GM19395 (cell line): ENCODE results near the gene ZEB2.
"Not testable (repeated sequence)": the region's sequence is repeated elsewhere in the genome, so short reads cannot be mapped to it uniquely, and the experiment has no call there.

Experiments used
- ATAC-seq: cut with Tn5 transposase; IDR thresholded peaks from one replicate; pipeline ENCODE4 v1.9.1; 2021; ENCODE audit warnings: mild to moderate bottlenecking, moderate library complexity; ENCODE audit not compliant: unreplicated experiment

ZEB2 gene

DNA sequence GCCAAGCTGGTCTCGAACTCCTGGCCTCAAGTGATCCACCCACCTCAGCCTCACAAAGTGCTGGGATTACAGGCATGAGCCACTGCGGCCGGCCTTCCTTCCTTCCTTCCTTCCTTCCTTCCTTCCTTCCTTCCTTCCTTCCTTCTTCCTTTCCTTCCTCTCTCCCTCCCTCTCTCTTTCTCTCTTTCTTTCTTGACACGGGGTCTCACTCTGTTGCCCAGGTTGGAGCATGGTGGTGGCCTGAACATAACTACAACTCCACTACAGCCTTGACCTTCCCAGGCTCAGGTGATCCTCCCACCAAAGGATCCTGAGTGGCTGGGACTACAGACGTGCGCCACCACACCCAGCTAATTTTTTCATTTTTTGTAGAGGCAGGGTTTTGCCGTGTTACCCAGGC, 155.7 kb downstream of the ZEB2 start:
- not testable (repeated sequence) for ATAC-seq

DNA sequence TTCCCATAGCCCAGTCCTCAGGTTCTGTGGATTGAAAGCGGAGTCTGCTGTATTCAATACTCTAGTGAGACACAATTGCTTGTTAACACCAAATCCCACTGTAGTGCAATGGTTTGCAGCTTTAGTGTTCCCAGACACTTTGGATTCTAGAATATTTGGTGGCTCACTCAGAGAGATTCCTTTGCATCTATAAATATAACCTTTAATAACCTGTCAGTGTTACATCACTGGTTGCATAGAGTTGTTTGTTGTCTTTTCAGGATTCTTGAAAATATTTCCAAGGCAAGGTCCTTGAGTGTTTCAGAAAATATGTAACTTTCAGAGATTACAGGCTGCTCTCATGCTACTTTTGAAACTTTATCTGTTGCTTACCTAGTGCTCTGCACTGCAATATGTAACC, 157.5 kb downstream of the ZEB2 start:
- no peak for ATAC-seq

DNA sequence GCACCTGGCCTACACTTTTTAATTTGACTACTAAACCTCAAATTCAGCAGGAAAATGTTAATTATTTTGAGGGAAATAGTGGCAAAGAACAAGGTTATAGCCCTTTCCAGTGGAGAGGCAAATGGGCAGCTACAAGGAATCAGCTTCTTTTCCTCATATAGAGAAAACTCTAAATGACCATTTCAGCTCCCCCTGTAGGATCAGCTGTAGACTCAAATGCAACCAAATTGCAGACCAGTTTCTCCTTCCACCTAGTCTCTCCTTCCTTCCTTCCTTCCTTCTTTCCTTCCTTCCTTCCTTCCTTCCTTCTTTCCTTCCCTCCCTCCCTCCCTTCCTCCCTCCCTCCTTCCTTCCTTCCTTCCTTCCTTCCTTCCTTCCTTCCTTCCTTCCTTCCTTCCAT, 158.2 kb downstream of the ZEB2 start:
- ATAC-seq = no peak

DNA sequence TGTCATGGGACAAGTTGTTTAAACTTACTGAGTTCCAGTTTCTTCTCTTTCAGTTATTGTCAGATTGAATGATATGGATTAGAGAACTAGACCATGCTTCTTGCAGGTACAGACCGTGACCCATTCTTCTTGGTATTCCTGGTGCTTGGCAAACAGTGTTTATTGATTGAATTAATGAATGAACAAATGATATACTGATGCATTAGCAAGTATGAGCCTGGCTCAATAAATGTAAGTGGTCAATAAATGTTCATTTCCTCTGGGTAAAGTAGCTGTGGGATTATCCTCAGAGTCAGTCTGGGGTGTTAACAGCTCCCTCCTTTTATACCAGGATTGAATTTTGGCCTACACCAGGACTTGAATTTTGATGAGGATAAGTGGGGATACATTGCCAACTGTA, 160.2 kb downstream of the ZEB2 start:
- peak; percentile 9 for ATAC-seq

GRCh38 chr2:144358979-144359541, 160.9 kb downstream of the ZEB2 start:
- peak; percentile 59 for ATAC-seq

DNA sequence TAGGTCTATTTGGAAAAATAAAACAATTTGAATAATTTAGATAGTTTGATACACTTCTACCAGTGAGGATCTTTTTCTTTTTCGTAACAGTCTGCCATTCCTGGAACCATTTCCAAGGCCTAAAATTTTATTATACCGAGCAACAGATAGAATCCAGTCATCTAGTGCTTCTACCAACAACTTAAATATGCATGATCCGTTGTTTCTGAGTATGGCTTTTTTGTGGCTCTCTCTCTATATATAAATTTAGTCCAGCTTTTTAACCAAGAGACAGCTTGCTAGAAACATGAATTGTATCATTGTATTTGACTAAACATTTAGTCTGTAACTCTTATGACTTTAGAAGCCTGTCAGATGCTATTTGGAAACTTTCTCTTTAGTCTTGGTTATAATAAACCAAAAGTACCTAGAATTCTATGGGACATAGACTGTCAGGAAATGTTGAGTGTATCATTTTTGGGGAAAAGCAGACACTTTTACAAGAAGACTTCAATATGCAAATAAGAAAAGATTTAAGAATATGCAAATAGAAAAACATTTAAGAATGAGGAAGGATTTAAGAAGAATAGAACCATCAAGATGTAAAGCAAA, 161.4 kb downstream of the ZEB2 start:
- peak; percentile 10 for ATAC-seq

- ATAC-seq = peak; percentile 75
These were observed 162.1 kb downstream of the ZEB2 start for GRCh38 chr2:144357623-144358373.

DNA sequence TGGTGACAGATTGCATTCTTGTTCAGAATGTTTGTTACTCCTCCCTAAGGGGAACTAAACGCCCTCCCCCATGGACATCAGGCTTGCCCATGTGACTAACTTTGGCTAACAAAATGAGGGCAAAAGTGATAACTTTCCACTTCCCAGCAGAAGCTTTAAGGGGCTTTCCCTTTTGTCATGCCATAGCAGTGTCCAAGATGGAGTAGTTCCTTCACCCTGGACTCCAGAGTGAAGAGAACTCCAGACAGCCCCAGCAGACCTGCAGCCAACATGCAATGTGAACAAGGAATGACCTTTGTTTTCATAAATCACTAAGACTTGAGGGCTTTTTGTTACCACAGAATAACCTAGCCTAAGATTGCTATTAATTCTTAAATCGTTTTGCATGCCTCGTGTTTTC, 163.5 kb downstream of the ZEB2 start:
- ATAC-seq = no peak

DNA sequence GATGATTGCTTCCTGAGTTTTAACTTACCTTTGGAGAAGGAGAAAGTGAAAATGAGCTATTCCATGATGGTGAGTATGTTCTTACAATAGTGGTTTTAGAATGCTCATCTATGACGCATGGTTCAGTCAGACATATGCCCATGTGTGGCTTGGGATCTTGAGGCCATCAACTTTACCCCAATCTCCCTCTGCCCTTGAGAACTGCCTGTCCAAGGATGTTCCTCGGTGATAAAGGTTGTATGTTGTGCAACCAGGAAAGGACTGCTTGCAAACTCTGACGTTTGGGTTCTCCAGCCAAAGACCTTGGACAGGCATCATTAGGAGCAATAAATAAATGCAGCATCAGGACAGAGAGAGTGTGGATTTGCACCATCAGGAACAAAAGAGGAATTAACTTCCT, 165.0 kb downstream of the ZEB2 start:
- ATAC-seq = no peak

DNA sequence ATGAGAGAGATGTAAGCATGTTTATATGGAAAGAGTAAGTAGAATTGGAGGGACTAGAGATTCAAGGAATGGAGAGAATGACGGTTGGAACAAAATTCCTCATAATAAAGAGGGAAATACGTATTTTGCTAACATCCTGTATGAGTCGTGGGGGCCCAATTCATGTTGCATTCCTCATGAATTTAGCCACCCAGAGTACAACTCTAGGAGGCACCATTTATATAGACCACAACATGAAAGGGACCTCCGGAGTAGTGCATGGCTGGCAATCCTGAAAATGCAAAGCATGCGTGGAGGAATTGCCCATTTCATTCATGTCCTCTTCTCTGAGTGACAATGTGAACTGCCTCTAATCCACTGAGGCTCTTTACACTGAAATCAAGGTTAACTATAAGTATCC, 168.2 kb downstream of the ZEB2 start:
- ATAC-seq = no peak

- no peak for ATAC-seq
These were observed 169.6 kb downstream of the ZEB2 start for GRCh38 chr2:144350151-144350802.

GRCh38 chr2:144349674-144350073, 170.2 kb downstream of the ZEB2 start:
- no peak for ATAC-seq

- ATAC-seq = no peak
These were observed 171.1 kb downstream of the ZEB2 start for GRCh38 chr2:144348846-144349245.

DNA sequence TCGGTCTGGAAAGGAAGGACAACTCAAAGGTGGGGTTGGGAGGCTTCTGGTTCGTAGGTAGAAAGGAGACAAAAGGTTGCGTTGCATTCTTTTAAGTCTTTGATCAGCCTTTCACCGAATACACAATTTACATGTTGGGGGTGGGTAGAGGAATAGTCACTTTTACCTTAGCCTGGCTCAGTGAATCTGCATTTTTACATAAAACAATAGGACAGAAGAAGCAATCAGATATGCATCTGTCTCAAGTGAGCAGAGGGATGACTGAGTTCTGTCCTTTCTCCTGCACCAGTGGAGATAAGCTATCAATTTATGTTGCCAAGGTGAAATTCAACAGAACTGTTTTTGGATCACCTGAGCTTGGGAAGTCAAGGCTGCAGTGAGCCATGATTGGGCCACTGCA, 173.7 kb downstream of the ZEB2 start:
- ATAC-seq = no peak

- no peak for ATAC-seq
These were observed 176.8 kb downstream of the ZEB2 start for GRCh38 chr2:144343145-144343544.

- ATAC-seq = no peak
These were observed 178.4 kb downstream of the ZEB2 start for GRCh38 chr2:144341538-144341937.

- no peak for ATAC-seq
These were observed 180.9 kb downstream of the ZEB2 start for GRCh38 chr2:144339048-144339447.

GRCh38 chr2:144334551-144334950, 185.4 kb downstream of the ZEB2 start:
- ATAC-seq = no peak
